NCI-H524 treated with DMSO at 0.1 percent for 48 hours (cell line): ENCODE results near the gene GTF2I.
"Not testable (repeated sequence)": the region's sequence is repeated elsewhere in the genome, so short reads cannot be mapped to it uniquely, and the experiment has no call there.

Source experiments
- DNase-seq: peaks from one replicate; lab custom pipeline; 2025; lab: John Stamatoyannopoulos, UW

Gene GTF2I

DNA sequence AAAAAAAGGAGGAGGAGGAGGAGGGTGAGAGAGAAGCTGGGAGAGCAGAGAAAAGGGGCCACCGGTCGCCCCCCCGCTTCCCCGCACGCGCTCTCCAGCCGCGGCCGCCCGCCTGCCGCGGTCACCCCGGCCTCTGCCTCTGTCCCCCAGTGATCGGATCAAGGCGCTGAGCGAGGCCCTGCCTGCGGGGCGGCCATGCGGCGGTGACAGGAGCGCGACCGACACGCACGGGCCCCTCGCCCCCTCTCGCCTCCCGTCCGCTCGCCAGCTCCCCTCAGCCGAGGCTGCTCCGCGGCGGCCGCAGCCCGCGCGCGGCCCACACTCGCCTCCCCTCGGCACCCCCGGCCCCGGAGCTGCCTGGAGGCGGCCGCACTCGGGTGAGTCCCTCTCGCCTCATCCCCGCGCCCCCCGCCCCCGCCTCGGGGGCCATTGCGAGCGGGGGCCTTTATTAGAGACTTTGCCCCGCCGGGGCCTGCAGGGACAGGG, at the start of gene GTF2I:
Gene GTF2I (plus strand): TSS at position 27 of the 486 bp plus-strand sequence. CDS start 31,411 bp downstream, outside the sequence.
- DNase-seq = no peak

DNA sequence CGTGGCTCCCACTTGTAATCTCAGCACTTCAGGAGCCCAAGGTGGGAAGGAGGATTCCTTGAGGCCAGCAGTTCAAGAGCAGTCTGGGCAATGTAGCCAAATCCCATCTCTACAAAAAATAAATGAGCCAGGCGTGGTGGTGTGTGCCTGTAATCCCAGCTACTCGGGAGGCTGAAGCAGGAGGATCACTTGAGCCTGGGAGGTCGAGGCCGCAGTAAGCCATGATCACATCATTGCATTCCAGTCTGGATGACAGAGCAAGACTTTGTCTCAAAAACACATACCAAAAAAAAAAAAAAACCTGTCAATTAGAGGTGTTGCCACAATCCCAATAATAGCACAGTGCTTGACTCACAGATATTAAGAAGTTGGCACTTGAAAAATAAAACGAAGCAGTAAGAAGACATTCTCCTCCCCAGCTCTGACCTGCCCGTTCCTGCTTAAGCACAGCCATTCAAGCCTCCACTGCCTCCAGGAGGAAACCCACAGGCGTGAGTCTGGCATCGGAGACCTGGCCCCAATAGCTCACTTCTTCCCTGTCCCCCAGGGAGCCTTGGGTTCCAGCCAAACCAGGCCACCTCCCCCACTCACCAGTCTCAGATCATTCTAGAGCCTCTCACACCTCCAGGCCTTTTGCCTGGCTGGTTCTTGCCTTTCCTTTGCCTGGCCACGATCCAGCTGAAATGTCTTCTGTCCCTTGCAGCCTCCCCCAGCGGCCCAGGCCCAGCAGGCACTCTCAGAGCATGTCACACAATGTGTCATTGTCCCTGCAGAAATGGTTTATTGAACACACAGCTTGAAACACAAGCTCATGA, 45.3 kb upstream of the GTF2I start:
- DNase-seq = no peak

DNA sequence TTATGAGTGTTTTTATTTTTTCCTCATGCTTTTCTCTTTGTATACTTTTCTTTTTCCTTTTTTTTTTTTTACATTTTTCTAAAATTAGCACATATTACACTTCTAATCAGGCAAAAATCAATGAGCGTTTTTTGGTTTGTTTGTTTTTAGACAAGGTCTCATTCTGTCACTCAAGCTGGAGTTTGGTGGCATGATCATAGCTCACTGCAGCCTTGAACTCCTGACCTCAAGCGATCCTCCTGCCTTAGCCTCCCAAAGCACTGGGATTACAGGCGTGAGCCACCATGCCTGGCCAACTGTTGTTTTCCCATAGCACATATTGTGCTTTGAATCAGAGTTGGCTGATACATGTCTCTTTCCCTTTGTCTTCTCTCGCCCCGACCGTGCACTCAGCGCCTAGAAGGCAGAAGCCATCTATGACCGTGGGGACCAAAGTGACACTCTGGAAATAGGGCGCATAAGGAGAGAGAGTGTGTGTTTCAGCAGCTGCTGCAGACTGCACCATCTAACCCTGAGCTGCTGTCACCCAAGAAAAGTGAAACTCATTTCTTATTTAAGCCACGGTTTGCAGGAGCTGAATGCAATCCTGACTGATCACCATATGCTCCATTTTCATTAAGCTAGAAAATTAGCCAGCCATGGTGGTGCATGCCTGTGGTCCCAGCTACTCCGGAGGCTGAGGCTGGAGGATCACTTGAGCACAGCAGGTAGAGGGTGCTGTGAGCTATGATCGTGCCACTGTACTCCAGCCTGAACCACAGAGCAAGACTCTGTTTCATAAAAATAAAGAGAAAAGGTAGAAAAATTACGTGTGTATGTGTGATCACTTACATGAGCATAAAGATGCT, 41.4 kb upstream of the GTF2I start:
- DNase-seq = no peak

DNA sequence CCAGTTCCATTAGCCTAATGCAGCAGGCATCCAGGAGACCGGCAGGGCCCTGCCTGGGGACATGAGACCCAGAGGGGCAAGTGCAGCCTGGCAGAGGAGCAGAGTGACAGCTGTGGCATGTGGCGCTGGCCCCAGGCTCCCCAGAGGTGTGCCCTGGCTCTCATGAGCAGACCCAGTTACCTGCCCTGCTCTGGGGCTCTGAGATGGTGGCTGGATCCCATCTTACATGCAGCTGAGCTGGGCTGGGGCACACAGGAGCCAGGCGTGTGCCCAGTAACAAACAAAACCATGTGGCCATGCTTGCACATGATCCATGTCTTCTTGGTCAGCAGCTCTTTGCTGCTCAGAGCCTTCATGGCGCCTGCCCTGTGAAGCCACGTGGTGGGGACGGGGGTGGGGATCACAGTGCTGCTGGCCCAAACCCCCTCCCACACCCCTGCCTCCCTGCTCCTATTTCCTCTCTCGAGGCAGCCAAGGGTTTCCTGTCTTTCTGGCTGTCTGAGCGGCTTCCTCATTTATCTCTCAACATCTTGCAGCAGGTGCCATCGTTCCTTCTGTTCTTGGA, 40.3 kb upstream of the GTF2I start:
- no peak for DNase-seq

DNA sequence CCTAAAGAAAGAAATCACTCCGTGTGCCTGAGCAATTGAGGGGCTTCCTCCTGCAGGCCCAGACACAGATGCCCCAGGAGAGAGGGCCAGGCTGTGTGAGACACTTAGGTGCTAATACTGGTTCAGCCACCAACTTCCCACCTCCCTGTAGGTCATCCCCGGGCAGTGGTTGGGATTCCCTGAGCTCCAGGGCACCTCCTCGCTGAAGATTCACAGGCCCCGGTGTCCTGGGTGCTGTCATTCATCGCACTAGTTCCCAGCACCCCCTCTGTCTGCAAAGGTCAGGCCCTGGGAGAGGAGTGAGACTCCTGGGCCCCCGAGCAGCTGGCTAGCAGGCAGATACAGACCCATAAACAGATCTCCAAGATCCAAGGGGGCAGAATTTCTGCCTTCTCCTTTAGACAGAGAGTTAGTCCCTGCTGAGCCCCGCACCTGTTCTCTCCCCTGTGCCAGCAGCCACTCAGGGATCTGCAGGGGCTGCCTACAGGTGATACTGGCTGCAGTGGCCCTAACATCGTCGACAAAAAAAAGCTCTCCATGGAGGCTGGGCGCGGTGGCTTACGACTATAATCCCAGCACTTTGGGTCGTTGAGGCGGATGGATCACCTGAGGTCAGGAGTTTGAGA, 38.2 kb upstream of the GTF2I start:
- DNase-seq = no peak

DNA sequence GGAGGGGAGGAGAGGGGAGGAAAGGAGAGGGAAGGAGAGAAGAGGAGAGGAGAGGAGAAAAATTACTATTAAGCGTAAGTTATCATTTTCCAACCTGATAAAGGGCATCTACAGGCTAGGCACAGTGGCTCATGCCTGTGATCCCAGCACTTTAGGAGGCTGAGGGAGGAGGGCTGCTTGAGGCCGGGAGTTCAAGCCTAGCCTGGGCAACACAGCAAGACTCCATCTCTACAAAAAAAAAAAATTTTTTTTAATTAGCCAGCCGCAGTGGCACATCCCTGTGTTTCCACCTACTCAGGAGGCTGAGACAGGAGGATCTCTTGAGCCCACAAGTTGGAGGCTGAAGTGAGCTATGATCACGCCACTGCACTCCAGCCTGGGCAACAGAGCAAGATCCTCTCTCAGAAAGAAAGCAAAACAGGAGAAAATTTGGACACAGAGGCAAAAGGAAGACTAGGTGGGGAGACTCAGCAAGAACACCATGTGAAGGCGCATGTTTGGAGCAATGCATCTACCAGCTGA, 35.2 kb upstream of the GTF2I start:
- DNase-seq = no peak

DNA sequence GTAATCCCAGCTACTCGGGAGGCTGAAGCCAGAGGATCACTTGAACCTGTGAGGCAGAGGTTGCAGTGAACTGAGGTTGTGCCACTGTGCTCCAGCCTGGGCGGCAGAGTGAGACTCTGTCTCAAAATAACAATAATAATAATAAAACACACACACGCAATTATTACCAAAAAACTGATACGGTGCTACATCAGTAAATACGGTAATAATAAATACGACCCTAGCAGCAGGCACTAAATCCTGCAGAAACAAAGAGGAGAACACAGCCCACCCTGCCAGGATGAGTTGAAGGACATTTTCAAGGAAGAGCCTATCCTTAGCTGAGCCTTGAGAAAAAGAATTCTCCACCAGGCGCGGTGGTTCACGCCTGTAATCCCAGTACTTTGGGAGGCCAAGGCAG, 34.4 kb upstream of the GTF2I start:
- DNase-seq = no peak

DNA sequence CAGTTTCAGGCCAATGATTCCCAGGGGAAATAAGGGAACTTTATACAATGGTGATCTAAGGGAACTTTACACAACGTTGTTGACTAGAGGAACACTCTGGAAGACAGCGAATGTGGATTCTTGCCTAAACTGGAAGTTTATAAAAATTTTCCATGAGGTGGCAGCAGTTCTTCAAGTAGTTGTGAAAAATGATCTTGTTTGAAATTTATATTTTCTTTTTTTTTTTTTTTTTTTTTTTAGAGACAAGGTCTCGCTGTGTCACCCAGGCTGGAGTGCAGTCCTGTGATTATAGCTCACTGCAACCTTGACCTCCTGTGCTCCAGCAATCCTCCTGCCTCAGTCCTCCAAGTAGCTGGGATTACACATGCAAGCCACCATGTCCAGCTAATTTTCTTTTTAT, 32.1 kb upstream of the GTF2I start:
- no peak for DNase-seq

DNA sequence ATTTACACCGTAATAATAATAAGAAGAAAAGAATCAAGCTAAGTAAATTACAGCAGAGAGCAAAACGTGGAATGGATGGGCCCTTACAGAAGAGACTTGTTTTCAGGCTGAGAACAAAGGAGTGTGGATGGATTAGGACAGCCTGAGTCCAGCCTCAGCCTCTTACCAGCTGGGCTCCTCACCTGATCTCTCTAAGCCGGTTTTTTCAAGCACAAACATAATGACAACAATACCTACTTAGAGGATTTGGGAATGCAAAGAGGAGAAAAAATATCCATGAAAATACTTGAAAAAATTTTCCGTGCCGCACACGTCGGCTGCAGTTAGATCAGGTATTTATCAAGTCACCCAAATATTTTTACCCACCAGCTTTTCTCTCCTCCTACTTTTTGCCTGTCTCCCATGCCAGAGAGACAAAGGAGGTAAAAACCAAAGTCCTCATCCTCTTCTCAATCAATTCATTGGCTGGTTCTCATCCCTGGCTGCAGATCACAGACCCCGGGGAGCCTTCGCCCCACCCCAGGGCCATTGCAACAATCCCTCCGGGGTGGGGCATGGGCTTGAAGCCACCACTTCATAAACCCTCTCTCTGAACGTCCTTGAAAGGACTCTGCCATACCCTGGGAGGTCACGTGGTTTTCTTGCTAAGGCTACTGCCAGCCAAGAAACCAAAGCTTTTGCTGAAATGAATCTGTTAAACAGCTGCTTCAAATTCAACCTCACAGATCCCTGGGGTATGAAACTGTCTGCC, 29.7 kb upstream of the GTF2I start:
- DNase-seq = peak; percentile 94

DNA sequence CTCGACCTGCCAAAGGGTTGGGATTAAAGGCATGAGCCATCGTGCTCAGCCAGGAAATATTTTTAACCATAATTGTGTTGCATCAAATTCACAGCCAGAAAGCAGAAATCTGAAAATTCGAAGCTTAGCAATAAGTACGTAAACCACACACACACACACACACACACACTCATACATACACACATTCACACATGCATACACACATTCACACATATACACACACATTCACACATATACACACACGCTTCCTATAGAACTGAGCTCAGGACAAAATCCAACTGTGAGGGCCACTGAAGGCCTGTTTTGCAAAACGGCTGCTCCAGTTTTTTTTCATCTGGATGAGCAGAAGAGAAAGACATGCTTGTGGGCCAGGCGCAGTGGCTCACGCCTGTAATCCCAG, 25.0 kb upstream of the GTF2I start:
- DNase-seq = no peak

DNA sequence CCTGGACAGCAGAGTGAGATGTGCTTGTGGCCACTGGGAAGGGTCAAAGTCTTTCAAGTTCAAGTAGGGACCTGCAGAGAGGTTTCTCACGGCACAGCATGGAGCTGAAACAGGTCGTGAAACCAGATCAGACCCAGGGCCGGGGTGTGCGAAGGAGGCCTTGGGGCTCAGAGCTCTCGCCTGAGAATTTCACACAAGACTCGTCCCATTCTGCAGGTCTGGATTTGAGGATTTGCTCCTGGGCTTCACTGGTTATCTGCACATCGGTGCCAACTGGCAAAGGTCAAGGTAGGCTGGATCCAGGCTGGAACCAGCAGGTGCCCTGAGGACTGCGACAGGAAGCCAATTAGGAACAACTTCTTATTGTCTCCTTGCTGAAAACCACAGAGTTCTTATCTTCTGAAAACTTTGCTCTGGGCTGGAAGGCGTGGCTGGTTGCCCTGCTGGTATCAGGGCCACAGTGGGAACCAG, 24.0 kb upstream of the GTF2I start:
- no peak for DNase-seq

DNA sequence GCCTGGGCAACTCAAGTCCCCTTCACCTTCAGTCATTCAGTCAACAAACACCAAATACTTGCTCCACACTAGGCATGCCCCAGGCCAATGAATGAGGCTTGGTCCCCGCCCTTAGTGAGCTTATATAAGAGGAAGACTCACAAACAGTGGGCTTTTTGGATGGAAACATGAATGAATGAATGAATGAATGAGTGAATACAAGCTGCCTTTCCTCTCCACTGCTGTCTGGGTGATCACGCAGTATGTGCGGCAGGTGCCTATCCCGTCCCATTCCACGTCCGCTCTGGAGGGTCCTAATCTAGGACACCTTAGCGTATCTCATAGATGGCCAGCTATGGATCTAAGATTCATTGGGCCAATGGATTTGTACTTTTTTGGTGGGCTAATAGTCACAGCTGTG, 19.8 kb upstream of the GTF2I start:
- no peak for DNase-seq

DNA sequence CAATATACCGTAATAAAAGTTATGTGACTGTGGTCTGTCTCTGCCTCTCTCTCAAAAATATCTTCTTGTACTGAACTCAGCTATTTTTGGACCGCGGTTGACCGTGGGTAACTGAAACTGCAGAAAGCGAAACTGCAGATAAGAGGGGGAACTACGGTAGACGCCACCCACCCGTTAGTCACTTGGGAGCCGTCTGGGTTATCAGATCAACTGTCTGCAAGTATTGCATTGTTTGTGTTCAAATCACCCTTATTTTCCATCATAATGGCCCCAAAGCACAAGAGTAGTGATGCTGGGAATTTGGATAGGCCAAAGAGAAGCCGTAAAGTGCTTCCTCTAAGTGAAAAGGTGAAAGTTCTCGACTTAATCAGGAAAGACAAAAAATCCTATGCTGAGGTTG, 7.5 kb upstream of the GTF2I start:
- not testable (repeated sequence) for DNase-seq

DNA sequence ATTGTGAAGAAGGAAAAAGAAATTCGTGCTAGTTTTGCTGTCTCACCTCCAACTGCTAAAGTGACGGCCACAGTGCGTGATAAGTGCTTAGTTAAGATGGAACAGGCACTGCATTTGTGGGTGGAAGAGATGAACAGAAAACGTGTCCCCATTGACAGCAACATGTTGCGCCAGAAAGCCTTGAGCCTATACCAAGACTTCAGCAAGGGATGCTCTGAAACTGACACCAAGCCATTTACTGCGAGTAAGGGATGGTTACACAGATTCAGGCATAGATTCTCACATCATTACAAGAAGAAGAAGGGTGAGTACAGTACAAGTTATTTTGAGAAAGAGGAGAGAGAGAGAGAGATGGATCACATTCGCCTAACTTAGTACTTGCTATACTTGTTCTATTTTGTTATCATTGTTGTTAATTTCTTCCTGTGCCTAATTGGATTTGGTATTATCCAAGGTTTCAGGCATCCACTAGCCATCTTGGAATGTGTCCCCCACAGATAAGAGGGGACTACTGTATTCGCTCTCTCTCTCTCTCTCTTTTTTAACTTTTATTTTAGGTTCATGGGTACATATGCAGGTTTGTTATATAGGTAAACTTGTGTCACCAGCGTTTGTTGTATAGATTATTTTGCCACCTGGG, 6.9 kb upstream of the GTF2I start:
- not testable (repeated sequence) for DNase-seq

DNA sequence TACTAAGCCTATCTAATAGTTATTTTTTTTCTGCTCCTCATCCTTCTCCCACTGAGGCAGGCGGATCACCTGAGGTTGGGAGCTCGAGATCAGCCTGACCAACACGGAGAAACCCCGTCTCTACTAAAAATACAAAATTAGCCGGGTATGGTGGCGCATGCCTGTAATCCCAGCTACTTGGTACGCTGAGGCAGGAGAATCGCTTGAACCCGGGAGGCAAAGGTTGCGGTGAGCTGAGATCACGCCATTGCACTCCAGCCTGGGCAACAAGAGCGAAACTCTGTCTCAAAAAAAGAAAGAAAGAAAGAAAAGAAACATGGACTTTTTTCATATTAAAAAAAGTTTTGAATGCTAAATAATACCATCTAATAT, 6.4 kb upstream of the GTF2I start:
- not testable (repeated sequence) for DNase-seq

DNA sequence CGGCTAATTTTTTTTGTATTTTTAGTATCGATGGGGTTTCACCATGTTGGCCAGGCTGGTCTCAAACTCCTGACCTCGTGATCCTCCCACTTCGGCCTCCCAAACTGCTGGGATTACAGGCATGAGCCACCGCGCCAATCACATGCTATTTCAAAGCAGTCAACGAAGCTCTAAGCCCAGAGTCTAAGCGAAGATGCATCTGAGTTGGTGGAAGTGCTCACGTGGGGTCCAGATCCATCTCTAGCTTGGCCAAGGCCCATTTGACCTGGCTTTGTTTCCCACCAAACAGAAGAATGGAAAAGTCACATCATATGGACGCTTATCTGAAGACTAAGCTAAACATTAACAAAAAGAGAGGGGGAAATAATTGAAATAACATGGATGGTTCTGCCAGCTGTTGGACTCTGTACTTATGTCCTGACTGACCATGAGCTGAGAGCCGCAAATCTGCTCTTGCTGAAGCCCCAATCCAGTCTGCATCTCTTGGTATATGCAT, 3.8 kb upstream of the GTF2I start:
- no peak for DNase-seq

DNA sequence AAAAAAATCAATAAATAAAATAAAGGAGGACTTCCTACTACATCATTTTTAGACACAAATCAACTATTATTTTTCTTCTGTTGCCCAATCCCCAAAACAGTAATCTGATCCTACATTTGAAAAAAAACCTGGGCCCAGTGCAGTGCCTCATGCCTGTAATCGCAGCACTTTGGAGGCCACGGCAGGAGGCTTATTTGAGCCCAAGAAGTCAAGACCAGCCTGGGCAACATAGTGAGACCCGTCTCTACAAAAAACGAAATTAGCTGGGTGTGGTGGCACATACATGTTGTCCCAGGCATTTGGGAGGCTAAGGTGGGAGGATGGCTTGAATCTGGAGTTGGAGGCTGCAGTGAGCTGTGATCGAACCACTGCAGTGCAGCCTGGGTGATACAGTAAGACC, 2.7 kb upstream of the GTF2I start:
- DNase-seq = no peak

DNA sequence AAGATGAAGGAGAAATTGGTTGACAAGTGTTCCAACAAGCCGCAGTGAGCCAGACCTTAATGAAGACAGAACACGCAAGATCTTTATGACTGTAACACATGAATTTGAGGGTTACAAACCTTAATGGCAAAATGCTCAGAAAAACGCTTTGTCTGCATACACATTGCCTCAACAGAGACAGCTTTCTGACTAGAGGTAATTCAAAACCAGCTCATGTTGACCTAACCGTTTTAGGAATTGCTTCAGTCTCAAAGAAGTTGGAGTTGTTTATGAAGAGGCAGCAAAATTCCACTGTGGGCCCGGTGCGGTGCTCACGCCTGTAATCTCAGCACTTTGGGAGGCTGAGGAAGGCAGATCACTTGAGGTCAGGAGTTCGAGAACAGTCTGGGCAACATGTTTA, 2.2 kb upstream of the GTF2I start:
- no peak for DNase-seq

DNA sequence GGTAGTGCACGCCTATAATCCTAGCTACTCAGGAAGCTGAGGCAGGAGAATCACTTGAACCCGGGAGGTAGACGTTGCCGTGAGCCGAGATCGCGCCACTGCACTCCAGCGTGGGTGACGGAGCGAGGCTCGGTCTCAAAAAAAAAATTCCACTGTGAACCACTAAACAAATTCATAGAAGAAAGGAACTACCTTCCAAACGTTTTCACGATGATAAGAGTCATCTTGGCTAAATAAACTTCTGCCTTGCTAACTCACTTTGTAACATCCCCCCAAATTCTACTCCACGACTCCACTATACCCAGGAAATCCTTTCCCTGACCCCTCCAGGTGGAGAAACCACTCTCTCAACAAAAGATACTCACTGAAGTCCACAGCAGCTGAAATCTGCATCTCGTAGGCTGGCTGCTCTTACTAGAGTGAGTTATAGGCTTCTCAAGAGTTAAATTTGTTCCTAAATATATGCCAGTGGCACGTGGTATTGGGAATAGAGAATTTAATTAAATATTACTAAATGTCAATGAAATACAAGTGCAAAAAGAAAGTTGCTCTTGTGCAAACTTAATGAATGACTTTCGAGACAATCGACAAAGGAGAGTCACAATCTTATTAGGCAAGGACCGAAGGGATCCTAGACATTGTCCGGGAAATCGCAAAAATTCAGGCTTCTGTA, 1.6 kb upstream of the GTF2I start:
- no peak for DNase-seq

DNA sequence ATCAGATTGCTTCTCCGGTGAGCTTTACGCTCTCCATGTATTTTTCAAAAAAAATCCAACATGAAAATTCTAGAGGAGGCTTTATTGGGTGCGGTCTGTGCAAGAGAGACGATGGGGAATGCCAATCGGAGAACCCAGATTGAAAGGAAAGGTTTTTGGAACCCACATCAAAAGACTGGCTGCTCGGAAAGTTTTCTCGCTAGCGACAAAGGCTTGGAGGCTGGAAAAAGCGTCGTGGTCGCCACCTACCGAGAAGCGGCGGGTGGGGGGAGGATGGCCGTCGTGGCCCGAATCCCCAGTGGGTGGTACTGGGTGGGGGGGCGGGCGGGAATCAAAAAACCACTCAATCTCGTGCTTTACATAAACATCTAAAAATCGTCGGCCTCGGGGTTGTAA, 1.1 kb upstream of the GTF2I start:
- peak; percentile 30 for DNase-seq
